Neuronal stem cell (in vitro differentiated cells): ENCODE measurements around the gene PRSS48.
"Not testable (repeated sequence)": the region's sequence is repeated elsewhere in the genome, so short reads cannot be mapped to it uniquely, and the experiment has no call there.

Experiments
- DNase-seq: peaks from one replicate; pipeline ENCODE4 v3.0.0-alpha.2; 2013; ENCODE audit warnings: low spot score
- H2AFZ ChIP-seq: one replicate; pipeline ENCODE4 v1.6.1; 2013; ENCODE audit warnings: mild to moderate bottlenecking, low read length, inconsistent platforms
- H2AK5ac ChIP-seq: 2 replicates; pipeline ENCODE4 v1.6.1; 2013; ENCODE audit warnings: low read depth, mild to moderate bottlenecking, inconsistent platforms, low read length, moderate library complexity, mixed read lengths
- H2BK120ac ChIP-seq: 2 replicates; pipeline ENCODE4 v1.6.1; 2013; ENCODE audit warnings: low read depth, mild to moderate bottlenecking, inconsistent platforms, low read length, moderate library complexity, mixed read lengths
- H2BK12ac ChIP-seq: one replicate; pipeline ENCODE4 v1.6.1; 2013; ENCODE audit warnings: low read length, inconsistent platforms
- H2BK15ac ChIP-seq: 2 replicates; pipeline ENCODE4 v1.6.1; 2013; ENCODE audit warnings: mild to moderate bottlenecking, low read length, inconsistent platforms, mixed read lengths
- H2BK5ac ChIP-seq: one replicate; pipeline ENCODE4 v1.6.1; 2013; ENCODE audit warnings: inconsistent platforms, mild to moderate bottlenecking, low read length, moderate library complexity
- H3K14ac ChIP-seq: one replicate; pipeline ENCODE4 v1.6.1; 2013; ENCODE audit warnings: low read length, inconsistent platforms
- H3K18ac ChIP-seq: 2 replicates; pipeline ENCODE4 v1.6.1; 2013; ENCODE audit warnings: low read length, inconsistent platforms
- H3K23ac ChIP-seq: 2 replicates; pipeline ENCODE4 v1.6.1; 2013; ENCODE audit warnings: low read depth, mild to moderate bottlenecking, mixed read lengths, low read length, inconsistent platforms; ENCODE audit not compliant: poor library complexity
- H3K27ac ChIP-seq: replicated peaks from 3 replicates; pipeline ENCODE4 v1.5.1; 2013; ENCODE audit warnings: low read length, inconsistent platforms
- H3K27me3 ChIP-seq, 3 experiments: 2 replicates each; pipeline ENCODE4 v1.6.1; 2013; ENCODE audit warnings: low read length in 3 of 3, mild to moderate bottlenecking in 2 of 3, inconsistent platforms in 1 of 3, low read depth in 1 of 3, mixed read lengths in 1 of 3, moderate library complexity in 1 of 3; ENCODE audit not compliant: control insufficient read depth in 3 of 3, insufficient read depth in 3 of 3
- H3K36me3 ChIP-seq, 2 donors: replicated peaks in 1 of 2; 2 replicates each; pipeline ENCODE4 v1.6.1; 2013; ENCODE audit warnings: low read length in 2 of 2; ENCODE audit not compliant: control insufficient read depth in 2 of 2, insufficient read depth in 2 of 2
- H3K4ac ChIP-seq: 2 replicates; pipeline ENCODE4 v1.6.1; 2013; ENCODE audit warnings: inconsistent platforms, mild to moderate bottlenecking, low read length, moderate library complexity
- H3K4me1 ChIP-seq, 2 donors: 1 replicate in 1 of 2; 2 replicates in 1 of 2; pipeline ENCODE4 v1.6.1; 2013; ENCODE audit warnings: low read length in 2 of 2, low read depth in 1 of 2; ENCODE audit not compliant: control insufficient read depth in 2 of 2, insufficient read depth in 1 of 2
- H3K4me2 ChIP-seq: one replicate; pipeline ENCODE4 v1.6.1; 2013; ENCODE audit warnings: mild to moderate bottlenecking, low read length, inconsistent platforms; ENCODE audit not compliant: insufficient read depth, poor library complexity, severe bottlenecking
- H3K4me3 ChIP-seq, 2 donors: 2 replicates each; pipeline ENCODE4 v1.5.1; 2013; ENCODE audit warnings: low read length in 2 of 2, mild to moderate bottlenecking in 2 of 2, inconsistent platforms in 1 of 2, moderate library complexity in 1 of 2
- H3K79me1 ChIP-seq: one replicate; pipeline ENCODE4 v1.6.1; 2013; ENCODE audit warnings: low read depth, mild to moderate bottlenecking, inconsistent platforms, low read length, moderate library complexity
- H3K9ac ChIP-seq: one replicate; pipeline ENCODE4 v1.6.1; 2013; ENCODE audit warnings: mild to moderate bottlenecking, low read depth, low read length, inconsistent platforms; ENCODE audit not compliant: poor library complexity
- H3K9me3 ChIP-seq, 2 donors: replicated peaks in 1 of 2; 2 replicates each; pipeline versions ENCODE3 to v1.6.1; 2013; ENCODE audit warnings: low read length in 2 of 2, mild to moderate bottlenecking in 2 of 2, inconsistent platforms in 1 of 2, low read depth in 1 of 2, mixed read lengths in 1 of 2, moderate library complexity in 1 of 2; ENCODE audit not compliant: control insufficient read depth in 2 of 2, insufficient read depth in 1 of 2
- H4K8ac ChIP-seq: one replicate; pipeline ENCODE4 v1.6.1; 2013; ENCODE audit warnings: low read depth, mild to moderate bottlenecking, inconsistent platforms, low read length, moderate library complexity
- H4K91ac ChIP-seq: one replicate; pipeline ENCODE4 v1.6.1; 2013; ENCODE audit warnings: low read length, low read depth, mild to moderate bottlenecking, inconsistent platforms; ENCODE audit not compliant: poor library complexity
- WGBS, 2 donors: extraction: QIAGEN DNeasy Blood & Tissue Kit; methylation state at CpG; one replicate each; pipeline ENCODE4 v1.1.7; 2013; ENCODE audit warnings: missing lambda C conversion rate in 2 of 2, mixed read lengths in 1 of 2; ENCODE audit not compliant: insufficient read length in 2 of 2, insufficient replicate concordance in 1 of 2; ENCODE audit errors: extremely low coverage in 2 of 2; 5-methylcytosine and 5-hydroxymethylcytosine counted together

PRSS48 gene

GRCh38 chr4:151255226-151255625 lies 21.7 kb upstream of the PRSS48 start:
- Histone ChIP-seq H3K36me3 (peaks cover 0 to 14% of the 10 kb centered on the region in 2 donors), H3K9me3 (peaks cover 0 to 11% of the 10 kb centered on the region in 2 donors)
- H2AFZ ChIP-seq, H2BK15ac ChIP-seq, H3K4me3 ChIP-seq, H3K18ac ChIP-seq, H2BK120ac ChIP-seq, H3K27me3 ChIP-seq, H3K14ac ChIP-seq, H2BK5ac ChIP-seq, H3K4me1 ChIP-seq, H4K91ac ChIP-seq, H3K23ac ChIP-seq, H4K8ac ChIP-seq, H3K27ac ChIP-seq, DNase-seq, H3K4ac ChIP-seq, H2AK5ac ChIP-seq, H3K4me2 ChIP-seq, H2BK12ac ChIP-seq, H3K79me1 ChIP-seq, H3K9ac ChIP-seq: not testable (repeated sequence)
- WGBS, 2 donors: no CpG with 5 or more reads among the region's 28 CpGs

DNA sequence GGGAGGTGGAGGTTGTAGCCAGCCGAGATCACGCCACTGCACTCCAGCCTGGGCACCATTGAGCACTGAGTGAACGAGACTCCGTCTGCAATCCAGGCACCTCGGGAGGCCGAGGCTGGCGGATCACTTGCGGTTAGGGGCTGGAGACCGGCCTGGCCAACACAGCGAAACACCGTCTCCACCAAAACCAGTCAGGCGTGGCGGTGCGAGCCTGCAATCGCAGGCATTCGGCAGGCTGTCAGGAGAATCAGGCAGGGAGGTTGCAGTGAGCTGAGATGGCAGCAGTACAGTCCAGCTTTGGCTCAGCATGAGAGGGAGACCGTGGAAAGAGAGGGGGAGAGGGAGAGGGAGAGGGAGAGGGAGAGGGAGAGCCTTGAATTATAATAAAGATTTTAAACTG lies 21.3 kb upstream of the PRSS48 start:
- WGBS, 2 donors: no CpG with 5 or more reads among the region's 17 CpGs
- H2BK12ac ChIP-seq, H3K4ac ChIP-seq, H2AK5ac ChIP-seq, DNase-seq, H3K14ac ChIP-seq, H2BK120ac ChIP-seq, H2AFZ ChIP-seq, H4K8ac ChIP-seq, H2BK15ac ChIP-seq, H3K23ac ChIP-seq, H2BK5ac ChIP-seq, H3K79me1 ChIP-seq, H4K91ac ChIP-seq, H3K4me3 ChIP-seq, H3K4me2 ChIP-seq, H3K18ac ChIP-seq, H3K27ac ChIP-seq, H3K27me3 ChIP-seq, H3K4me1 ChIP-seq, H3K9ac ChIP-seq: not testable (repeated sequence)
- peaks cover 0 to 14% of the 10 kb centered on the region in 2 donors for H3K36me3 ChIP-seq
- H3K9me3 ChIP-seq: peaks cover 0 to 11% of the 10 kb centered on the region in 2 donors

- Histone ChIP-seq H2AK5ac (no peak overlapping the region), H3K4ac (no peak overlapping the region), H3K79me1 (no peaks in the 10 kb centered on the region), H3K9me3 (peaks cover 0 to 11% of the 10 kb centered on the region in 2 donors), H3K9ac (no peak overlapping the region), H3K4me2 (no peak overlapping the region), H2AFZ (no peak overlapping the region), H4K91ac (no peak overlapping the region), H3K4me3 (no peak overlapping the region), H3K27me3 (no peaks in the 10 kb centered on the region), H3K36me3 (peaks cover 0 to 14% of the 10 kb centered on the region in 2 donors), H3K23ac (no peak overlapping the region), H4K8ac (no peak overlapping the region), H2BK15ac (no peak overlapping the region), H3K14ac (no peak overlapping the region), H3K4me1 (peaks cover 0 to 2% of the 10 kb centered on the region in 2 donors), H3K27ac (no peak overlapping the region), H3K18ac (no peak overlapping the region), H2BK120ac (no peak overlapping the region), H2BK12ac (no peak overlapping the region), H2BK5ac (no peak overlapping the region)
- DNase-seq: no peak
- no CpG with 5 or more reads among the region's 2 CpGs for WGBS, 2 donors
Observed at GRCh38 chr4:151256134-151256533, 20.8 kb upstream of the PRSS48 start.

GRCh38 chr4:151257704-151258103 lies 19.3 kb upstream of the PRSS48 start:
- Histone ChIP-seq H3K4me1 (no peaks in the 10 kb centered on the region), H2BK15ac (no peak overlapping the region), H2AFZ (no peak overlapping the region), H4K8ac (no peak overlapping the region), H3K27me3 (no peaks in the 10 kb centered on the region), H3K79me1 (no peaks in the 10 kb centered on the region), H2BK120ac (no peak overlapping the region), H3K4me3 (no peak overlapping the region), H2BK5ac (no peak overlapping the region), H3K14ac (no peak overlapping the region), H3K18ac (no peak overlapping the region), H3K4ac (no peak overlapping the region), H4K91ac (no peak overlapping the region), H3K9ac (no peak overlapping the region), H3K36me3 (peaks cover 0 to 14% of the 10 kb centered on the region in 2 donors), H2BK12ac (no peak overlapping the region), H3K23ac (no peak overlapping the region), H3K27ac (no peak overlapping the region), H2AK5ac (no peak overlapping the region), H3K4me2 (no peak overlapping the region), H3K9me3 (peaks cover 0 to 11% of the 10 kb centered on the region in 2 donors)
- no CpG with 5 or more reads among the region's 4 CpGs for WGBS, 2 donors
- DNase-seq: no peak
